Epidermal melanocyte (primary cell): ENCODE results near the gene CCL23.
A peak's percentile ranks its signal among the peaks of the same experiment; 100 is the strongest.

ENCODE experiments used
- DNase-seq: peaks from one replicate; pipeline ENCODE4 v3.0.0; 2011; ENCODE audit warnings: low spot score; ENCODE audit not compliant: insufficient read length

CCL23 gene

GRCh38 chr17:35972066-35972465, 45.7 kb downstream of the CCL23 start:
- DNase-seq: no peak

DNA sequence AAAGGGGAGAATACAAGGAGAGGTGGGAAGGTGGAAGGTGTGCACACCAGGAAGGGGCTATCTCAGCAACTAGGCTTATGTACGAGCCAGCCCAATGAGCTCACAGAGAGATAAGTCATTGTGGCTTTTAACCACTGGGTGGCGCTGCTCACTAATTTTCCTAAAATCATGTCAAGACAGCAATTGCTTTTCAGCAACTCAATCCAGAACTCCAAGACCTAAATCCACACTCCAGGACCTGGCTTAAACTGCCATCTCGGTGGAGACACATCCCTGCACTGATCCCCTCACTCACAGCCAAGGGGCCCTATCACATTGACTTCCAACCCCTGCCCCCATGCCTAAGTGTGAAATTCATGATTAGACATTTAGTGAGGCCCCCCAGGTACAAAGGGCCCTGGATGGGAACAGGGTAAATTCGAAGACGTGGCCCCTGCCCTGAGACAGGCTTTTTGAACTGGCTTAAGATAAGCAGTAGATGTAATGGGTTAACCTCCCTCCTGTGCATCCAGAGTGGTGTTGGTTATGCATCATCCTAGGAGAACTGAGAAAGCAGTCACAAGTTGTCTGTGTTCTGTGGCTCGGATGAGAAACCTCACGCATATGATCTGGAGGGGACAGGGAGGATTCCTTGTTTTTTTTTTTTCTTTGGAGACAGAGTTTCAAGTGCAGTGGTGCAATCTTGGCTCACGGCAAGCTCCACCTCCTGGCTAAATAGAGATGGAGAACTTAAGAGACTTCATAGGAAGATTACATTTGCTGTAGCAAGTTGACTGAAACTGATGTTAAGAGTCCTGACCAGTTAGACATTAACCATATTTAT, 48.0 kb downstream of the CCL23 start:
- peak; percentile 71 for DNase-seq

DNA sequence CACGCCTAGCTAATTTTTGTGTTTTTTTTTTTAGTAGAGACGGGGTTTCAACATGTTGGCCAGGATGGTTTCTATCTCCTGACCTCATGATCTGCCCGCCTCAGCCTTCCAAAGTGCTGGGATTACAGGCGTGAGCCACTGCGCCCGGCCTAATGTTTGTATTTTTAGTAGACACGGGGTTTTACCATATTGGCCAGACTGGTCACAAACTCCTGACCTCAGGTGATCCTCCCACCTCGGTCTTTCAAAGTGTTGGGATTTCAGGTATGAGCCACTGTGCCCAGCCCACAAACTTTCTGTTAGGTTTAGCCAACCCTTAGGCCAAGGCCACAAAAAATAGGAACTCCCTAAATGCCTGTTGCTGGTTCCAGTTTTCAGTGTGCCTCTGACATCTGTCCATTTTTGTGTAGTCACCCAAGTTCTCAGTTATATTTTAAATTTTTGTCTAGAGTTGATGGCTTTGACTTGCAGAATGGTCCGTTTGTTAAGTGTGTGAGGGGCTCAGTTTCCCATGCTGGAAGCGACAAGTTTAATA, 49.2 kb downstream of the CCL23 start:
- no peak for DNase-seq

GRCh38 chr17:35965272-35965671, 52.5 kb downstream of the CCL23 start:
- no peak for DNase-seq

- no peak for DNase-seq
Observed at GRCh38 chr17:35963663-35964062, 54.1 kb downstream of the CCL23 start.
